SK-N-SH treated with all-trans-retinoic acid at 6 μM for 48 hours (cell line): ENCODE measurements around the gene TESMIN.

Source experiments
- ARNTL ChIP-seq: fragments of 450-650 bp; formaldehyde crosslinking; IDR thresholded peaks from 2 replicates; pipeline ENCODE4 v1.5.0; 2020; ENCODE audit warnings: low read depth, mild to moderate bottlenecking, moderate library complexity, borderline replicate concordance
- CSDC2 ChIP-seq: fragments of 250-450 bp; sonication (Bioruptor Pico); IDR thresholded peaks from 2 replicates; pipeline ENCODE4 v1.5.0; 2020; ENCODE audit warnings: mild to moderate bottlenecking, moderate library complexity
- ESRRG ChIP-seq: fragments of 250-450 bp; sonication (Bioruptor Pico); IDR thresholded peaks from 2 replicates; pipeline ENCODE4 v1.6.1; 2021; ENCODE audit warnings: mild to moderate bottlenecking
- ISL1 ChIP-seq: fragments of 250-450 bp; sonication (Bioruptor Pico); IDR thresholded peaks from 2 replicates; pipeline ENCODE4 v2.1.2; 2022; ENCODE audit warnings: mild to moderate bottlenecking, moderate library complexity
- SNAI2 ChIP-seq: fragments of 250-450 bp; sonication (Bioruptor Pico); IDR thresholded peaks from 2 replicates; pipeline ENCODE4 v1.5.0; 2020; ENCODE audit warnings: mild to moderate bottlenecking, moderate library complexity
- TOX ChIP-seq: fragments of 250-450 bp; sonication (Bioruptor Pico); IDR thresholded peaks from 2 replicates; pipeline ENCODE4 v1.8.0; 2021; ENCODE audit warnings: mild to moderate bottlenecking, moderate library complexity, borderline replicate concordance
- ZC3H10 ChIP-seq: fragments of 250-450 bp; sonication (Bioruptor Pico); IDR thresholded peaks from 2 replicates; pipeline ENCODE4 v1.5.1; 2021; ENCODE audit warnings: mild to moderate bottlenecking, moderate library complexity
- ZFP3 ChIP-seq: fragments of 250-450 bp; sonication (Bioruptor Pico); IDR thresholded peaks from 2 replicates; pipeline ENCODE4 v1.5.0; 2020; ENCODE audit warnings: mild to moderate bottlenecking, moderate library complexity
- ZFP30 ChIP-seq: fragments of 450-650 bp; formaldehyde crosslinking; IDR thresholded peaks from 2 replicates; pipeline ENCODE4 v1.5.0; 2022; ENCODE audit warnings: mild to moderate bottlenecking, moderate library complexity
- ZNF565 ChIP-seq: fragments of 450-650 bp; formaldehyde crosslinking; conservative IDR thresholded peaks from 2 replicates; pipeline ENCODE4 v1.5.0; 2020; ENCODE audit warnings: low read depth, mild to moderate bottlenecking, moderate library complexity
- TF ChIP-seq, protein P1 (sequence below): fragments of 250-450 bp; sonication (Bioruptor Pico); IDR thresholded peaks from 2 replicates; pipeline ENCODE4 v1.8.0; 2020; ENCODE audit warnings: mild to moderate bottlenecking, moderate library complexity, borderline replicate concordance
- TF ChIP-seq, protein P2 (sequence below): fragments of 250-450 bp; sonication (Bioruptor Pico); IDR thresholded peaks from 2 replicates; pipeline ENCODE4 v1.5.0; 2020; ENCODE audit warnings: mild to moderate bottlenecking, moderate library complexity
- TF ChIP-seq, protein P3 (sequence below): fragments of 250-450 bp; sonication (Bioruptor Pico); IDR thresholded peaks from 2 replicates; pipeline ENCODE4 v1.5.1; 2020; ENCODE audit warnings: low read depth, mild to moderate bottlenecking, moderate library complexity

DNA sequence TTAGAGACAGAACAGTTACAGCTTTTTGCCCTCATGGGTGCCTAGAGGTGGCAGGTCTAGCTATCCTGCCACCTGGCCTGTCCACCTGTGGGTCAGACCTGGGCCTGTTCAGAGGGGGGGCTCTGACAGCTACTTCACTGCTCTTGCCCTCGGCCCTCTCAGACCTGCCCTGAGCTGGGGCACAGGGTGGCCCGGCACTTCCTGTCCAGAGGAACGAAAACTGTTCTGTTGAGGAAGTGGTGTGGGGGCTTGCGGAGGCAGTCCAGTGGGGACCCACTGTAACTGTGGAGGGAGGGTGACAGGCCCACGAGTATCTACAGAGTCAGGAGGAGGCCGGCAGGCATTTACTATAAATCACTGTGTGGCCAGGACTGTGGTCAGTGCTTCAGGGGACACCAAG lies 16.2 kb downstream of the TESMIN start:
- TF ChIP-seq ARNTL (CRISPR knock-in tag): no peak
- TF ChIP-seq, protein P1, sequence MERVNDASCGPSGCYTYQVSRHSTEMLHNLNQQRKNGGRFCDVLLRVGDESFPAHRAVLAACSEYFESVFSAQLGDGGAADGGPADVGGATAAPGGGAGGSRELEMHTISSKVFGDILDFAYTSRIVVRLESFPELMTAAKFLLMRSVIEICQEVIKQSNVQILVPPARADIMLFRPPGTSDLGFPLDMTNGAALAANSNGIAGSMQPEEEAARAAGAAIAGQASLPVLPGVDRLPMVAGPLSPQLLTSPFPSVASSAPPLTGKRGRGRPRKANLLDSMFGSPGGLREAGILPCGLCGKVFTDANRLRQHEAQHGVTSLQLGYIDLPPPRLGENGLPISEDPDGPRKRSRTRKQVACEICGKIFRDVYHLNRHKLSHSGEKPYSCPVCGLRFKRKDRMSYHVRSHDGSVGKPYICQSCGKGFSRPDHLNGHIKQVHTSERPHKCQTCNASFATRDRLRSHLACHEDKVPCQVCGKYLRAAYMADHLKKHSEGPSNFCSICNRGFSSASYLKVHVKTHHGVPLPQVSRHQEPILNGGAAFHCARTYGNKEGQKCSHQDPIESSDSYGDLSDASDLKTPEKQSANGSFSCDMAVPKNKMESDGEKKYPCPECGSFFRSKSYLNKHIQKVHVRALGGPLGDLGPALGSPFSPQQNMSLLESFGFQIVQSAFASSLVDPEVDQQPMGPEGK (CRISPR knock-in tag): no peak
- no peak for TF ChIP-seq ZC3H10 (CRISPR knock-in tag)
- no peak for TF ChIP-seq ZFP3
- no peak for TF ChIP-seq CSDC2 (CRISPR knock-in tag)
- no peak for TF ChIP-seq SNAI2 (CRISPR knock-in tag)
- TF ChIP-seq, protein P2, sequence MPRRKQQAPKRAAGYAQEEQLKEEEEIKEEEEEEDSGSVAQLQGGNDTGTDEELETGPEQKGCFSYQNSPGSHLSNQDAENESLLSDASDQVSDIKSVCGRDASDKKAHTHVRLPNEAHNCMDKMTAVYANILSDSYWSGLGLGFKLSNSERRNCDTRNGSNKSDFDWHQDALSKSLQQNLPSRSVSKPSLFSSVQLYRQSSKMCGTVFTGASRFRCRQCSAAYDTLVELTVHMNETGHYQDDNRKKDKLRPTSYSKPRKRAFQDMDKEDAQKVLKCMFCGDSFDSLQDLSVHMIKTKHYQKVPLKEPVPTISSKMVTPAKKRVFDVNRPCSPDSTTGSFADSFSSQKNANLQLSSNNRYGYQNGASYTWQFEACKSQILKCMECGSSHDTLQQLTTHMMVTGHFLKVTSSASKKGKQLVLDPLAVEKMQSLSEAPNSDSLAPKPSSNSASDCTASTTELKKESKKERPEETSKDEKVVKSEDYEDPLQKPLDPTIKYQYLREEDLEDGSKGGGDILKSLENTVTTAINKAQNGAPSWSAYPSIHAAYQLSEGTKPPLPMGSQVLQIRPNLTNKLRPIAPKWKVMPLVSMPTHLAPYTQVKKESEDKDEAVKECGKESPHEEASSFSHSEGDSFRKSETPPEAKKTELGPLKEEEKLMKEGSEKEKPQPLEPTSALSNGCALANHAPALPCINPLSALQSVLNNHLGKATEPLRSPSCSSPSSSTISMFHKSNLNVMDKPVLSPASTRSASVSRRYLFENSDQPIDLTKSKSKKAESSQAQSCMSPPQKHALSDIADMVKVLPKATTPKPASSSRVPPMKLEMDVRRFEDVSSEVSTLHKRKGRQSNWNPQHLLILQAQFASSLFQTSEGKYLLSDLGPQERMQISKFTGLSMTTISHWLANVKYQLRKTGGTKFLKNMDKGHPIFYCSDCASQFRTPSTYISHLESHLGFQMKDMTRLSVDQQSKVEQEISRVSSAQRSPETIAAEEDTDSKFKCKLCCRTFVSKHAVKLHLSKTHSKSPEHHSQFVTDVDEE (CRISPR knock-in tag): no peak
- TF ChIP-seq TOX: no peak
- no peak for TF ChIP-seq ZFP30
- TF ChIP-seq, protein P3, sequence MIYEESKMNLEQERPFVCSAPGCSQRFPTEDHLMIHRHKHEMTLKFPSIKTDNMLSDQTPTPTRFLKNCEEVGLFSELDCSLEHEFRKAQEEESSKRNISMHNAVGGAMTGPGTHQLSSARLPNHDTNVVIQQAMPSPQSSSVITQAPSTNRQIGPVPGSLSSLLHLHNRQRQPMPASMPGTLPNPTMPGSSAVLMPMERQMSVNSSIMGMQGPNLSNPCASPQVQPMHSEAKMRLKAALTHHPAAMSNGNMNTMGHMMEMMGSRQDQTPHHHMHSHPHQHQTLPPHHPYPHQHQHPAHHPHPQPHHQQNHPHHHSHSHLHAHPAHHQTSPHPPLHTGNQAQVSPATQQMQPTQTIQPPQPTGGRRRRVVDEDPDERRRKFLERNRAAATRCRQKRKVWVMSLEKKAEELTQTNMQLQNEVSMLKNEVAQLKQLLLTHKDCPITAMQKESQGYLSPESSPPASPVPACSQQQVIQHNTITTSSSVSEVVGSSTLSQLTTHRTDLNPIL (CRISPR knock-in tag): no peak
- no peak for TF ChIP-seq ESRRG
- TF ChIP-seq ISL1 (CRISPR knock-in tag): no peak
- no peak for TF ChIP-seq ZNF565 (CRISPR knock-in tag)
